OCI-LY3 (cell line): ENCODE data around the gene OTUD4.

Source experiments
- H2AFZ ChIP-seq: fragments of 200-600, 300-600 bp; shearing (Covaris generic); 2 replicates; pipeline ENCODE4 v1.6.0; 2014; ENCODE audit warnings: antibody characterized with exemption, low read depth, low read length
- H3K27ac ChIP-seq: fragments of 200-600, 300-600 bp; sonication (generic); 2 replicates; pipeline ENCODE4 v1.5.1; 2014; ENCODE audit warnings: mild to moderate bottlenecking, low read length, moderate library complexity, mixed read lengths
- H3K27me3 ChIP-seq: fragments of 200-600, 300-600 bp; sonication (generic); 2 replicates; pipeline ENCODE4 v1.6.1; 2014; ENCODE audit warnings: low read depth, low read length, mixed read lengths
- H3K36me3 ChIP-seq: fragments of 200-600, 300-600 bp; sonication (generic); replicated peaks from 2 replicates; pipeline ENCODE3; 2014; ENCODE audit warnings: low read depth, low read length, mixed read lengths
- H3K4me1 ChIP-seq: fragments of 300-600, 200-600 bp; sonication (generic); 2 replicates; pipeline ENCODE4 v1.6.1; 2014; ENCODE audit warnings: low read length, mixed read lengths
- H3K4me2 ChIP-seq: fragments of 200-600, 300-600 bp; sonication (generic); 2 replicates; pipeline ENCODE4 v1.6.1; 2014; ENCODE audit warnings: low read length, mixed read lengths
- H3K4me3 ChIP-seq: fragments of 300-600, 200-600 bp; sonication (generic); 2 replicates; pipeline ENCODE4 v1.5.1; 2014; ENCODE audit warnings: antibody characterized with exemption, mild to moderate bottlenecking, low read length, moderate library complexity
- H3K79me2 ChIP-seq: fragments of 300-600, 200-600 bp; shearing (Covaris generic); 2 replicates; pipeline ENCODE4 v1.6.1; 2014; ENCODE audit warnings: mild to moderate bottlenecking, low read length, mixed read lengths
- H3K9ac ChIP-seq: fragments of 300-600, 200-600 bp; shearing (Covaris generic); 2 replicates; pipeline ENCODE4 v1.6.0; 2014; ENCODE audit warnings: mild to moderate bottlenecking, low read length, moderate library complexity
- H3K9me3 ChIP-seq: fragments of 200-600, 300-600 bp; shearing (Covaris generic); 2 replicates; pipeline ENCODE4 v1.6.1; 2014; ENCODE audit warnings: low read length, mixed read lengths; ENCODE audit not compliant: insufficient read depth
- H4K20me1 ChIP-seq: fragments of 200-600, 300-600 bp; sonication (generic); 2 replicates; pipeline ENCODE4 v1.6.1; 2016; ENCODE audit warnings: low read length, mixed read lengths; ENCODE audit not compliant: insufficient read depth
- CTCF ChIP-seq: fragments of 200-600, 300-600 bp; sonication (generic); IDR thresholded peaks from 2 replicates; pipeline ENCODE4 v1.5.1; 2014; ENCODE audit warnings: antibody characterized with exemption, low read length, low read depth
- EZH2phosphoT487 ChIP-seq: fragments of 200-600 bp; shearing (Covaris generic); IDR thresholded peaks from 2 replicates; pipeline ENCODE4 v1.6.1; 2018; ENCODE audit warnings: antibody characterized with exemption, mixed run types, low read depth

The OTUD4 gene

GRCh38 chr4:145179281-145179860, 1.0 kb downstream of the OTUD4 start:
- H3K4me2 ChIP-seq: peak overlapping the region; percentile 91
- peak overlapping the region; percentile 90 for H3K9ac ChIP-seq
- H3K27ac ChIP-seq: peak overlapping the region; percentile 79
- H3K4me1 ChIP-seq: peaks cover 31% of the 10 kb centered on the region
- H3K4me3 ChIP-seq: peak overlapping the region; percentile 79
- H3K36me3 ChIP-seq: peaks cover 12% of the 10 kb centered on the region
- peaks cover 59% of the 10 kb centered on the region for H3K79me2 ChIP-seq
- no peak for TF ChIP-seq CTCF
- no peak for TF ChIP-seq EZH2phosphoT487
- no peak overlapping the region; the same call in 1 of the 2 replicates for H2AFZ ChIP-seq
- peaks cover 39% of the 10 kb centered on the region for H4K20me1 ChIP-seq
- H3K27me3 ChIP-seq: no peaks in the 10 kb centered on the region
- H3K9me3 ChIP-seq: no peaks in the 10 kb centered on the region

- peak overlapping the region; percentile 91 for H3K4me2 ChIP-seq
- H3K9me3 ChIP-seq: no peaks in the 10 kb centered on the region
- TF ChIP-seq EZH2phosphoT487: no peak
- no peak for TF ChIP-seq CTCF
- peak overlapping the region; percentile 79 for H3K27ac ChIP-seq
- peaks cover 31% of the 10 kb centered on the region for H3K4me1 ChIP-seq
- H3K27me3 ChIP-seq: no peaks in the 10 kb centered on the region
- H3K9ac ChIP-seq: peak overlapping the region; percentile 90
- peak overlapping the region; percentile 79 for H3K4me3 ChIP-seq
- H4K20me1 ChIP-seq: peaks cover 44% of the 10 kb centered on the region
- no peak overlapping the region; the same call in 1 of the 2 replicates for H2AFZ ChIP-seq
- H3K79me2 ChIP-seq: peaks cover 65% of the 10 kb centered on the region
- H3K36me3 ChIP-seq: peaks cover 18% of the 10 kb centered on the region
Measured at GRCh38 chr4:145178740-145179280, 1.6 kb downstream of the OTUD4 start.

- Histone ChIP-seq H2AFZ (no peak overlapping the region), H3K9ac (peak overlapping the region; percentile 90), H3K79me2 (peaks cover 72% of the 10 kb centered on the region), H3K4me2 (peak overlapping the region; percentile 91), H3K36me3 (peaks cover 23% of the 10 kb centered on the region), H4K20me1 (peaks cover 44% of the 10 kb centered on the region), H3K27ac (peak overlapping the region; percentile 79), H3K4me3 (peak overlapping the region; percentile 79), H3K9me3 (no peaks in the 10 kb centered on the region), H3K4me1 (peaks cover 31% of the 10 kb centered on the region), H3K27me3 (no peaks in the 10 kb centered on the region)
- TF ChIP-seq CTCF: no peak
- no peak for TF ChIP-seq EZH2phosphoT487
Measured at GRCh38 chr4:145177906-145178538, 2.4 kb downstream of the OTUD4 start.

GRCh38 chr4:145177511-145177905, 2.9 kb downstream of the OTUD4 start:
- peak overlapping the region; percentile 91 for H3K4me2 ChIP-seq
- H3K9me3 ChIP-seq: no peaks in the 10 kb centered on the region
- H3K36me3 ChIP-seq: peaks cover 26% of the 10 kb centered on the region
- H3K4me1 ChIP-seq: peaks cover 26% of the 10 kb centered on the region
- no peak for TF ChIP-seq EZH2phosphoT487
- no peak for TF ChIP-seq CTCF
- H3K27me3 ChIP-seq: no peaks in the 10 kb centered on the region
- H3K4me3 ChIP-seq: peak overlapping the region; percentile 79
- peaks cover 78% of the 10 kb centered on the region for H3K79me2 ChIP-seq
- H3K27ac ChIP-seq: peak overlapping the region; percentile 79
- no peak overlapping the region for H2AFZ ChIP-seq
- H4K20me1 ChIP-seq: peaks cover 49% of the 10 kb centered on the region
- H3K9ac ChIP-seq: peak overlapping the region; percentile 90
